Stimulated activated CD4-positive, alpha-beta T cell treated with anti-CD3 and anti-CD28 coated beads, TNF-alpha, amount 100 ng/mL, for 48 hours (primary cell): Measurements from ENCODE around the gene MCMBP.
"Not testable (repeated sequence)": the region's sequence is repeated elsewhere in the genome, so short reads cannot be mapped to it uniquely, and the experiment has no call there.

ENCODE experiments used
- DNase-seq, 3 donors: peaks; one replicate each; pipeline ENCODE4 v3.0.0-alpha.2; 2020; ENCODE audit warnings: low read depth in 3 of 3

MCMBP gene, protein sequence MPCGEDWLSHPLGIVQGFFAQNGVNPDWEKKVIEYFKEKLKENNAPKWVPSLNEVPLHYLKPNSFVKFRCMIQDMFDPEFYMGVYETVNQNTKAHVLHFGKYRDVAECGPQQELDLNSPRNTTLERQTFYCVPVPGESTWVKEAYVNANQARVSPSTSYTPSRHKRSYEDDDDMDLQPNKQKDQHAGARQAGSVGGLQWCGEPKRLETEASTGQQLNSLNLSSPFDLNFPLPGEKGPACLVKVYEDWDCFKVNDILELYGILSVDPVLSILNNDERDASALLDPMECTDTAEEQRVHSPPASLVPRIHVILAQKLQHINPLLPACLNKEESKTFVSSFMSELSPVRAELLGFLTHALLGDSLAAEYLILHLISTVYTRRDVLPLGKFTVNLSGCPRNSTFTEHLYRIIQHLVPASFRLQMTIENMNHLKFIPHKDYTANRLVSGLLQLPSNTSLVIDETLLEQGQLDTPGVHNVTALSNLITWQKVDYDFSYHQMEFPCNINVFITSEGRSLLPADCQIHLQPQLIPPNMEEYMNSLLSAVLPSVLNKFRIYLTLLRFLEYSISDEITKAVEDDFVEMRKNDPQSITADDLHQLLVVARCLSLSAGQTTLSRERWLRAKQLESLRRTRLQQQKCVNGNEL

DNA sequence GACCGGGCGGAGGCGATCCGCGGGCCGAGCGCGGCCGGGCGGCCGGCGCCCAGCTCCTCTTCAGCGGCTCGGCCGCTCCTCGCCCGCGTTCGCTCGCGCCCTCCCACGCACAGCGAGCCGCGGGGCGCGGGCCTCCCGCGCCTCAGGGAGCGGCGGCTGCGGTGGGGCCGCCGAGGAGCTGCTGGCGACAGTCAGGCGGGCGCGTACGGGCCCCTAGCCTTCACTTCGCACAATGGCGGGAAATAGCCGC lies at the start of gene MCMBP:
Gene MCMBP (minus strand): TSS at position 234 of the 250 bp plus-strand sequence. CDS start 259 bp downstream, outside the sequence.
- no peak for DNase-seq

DNA sequence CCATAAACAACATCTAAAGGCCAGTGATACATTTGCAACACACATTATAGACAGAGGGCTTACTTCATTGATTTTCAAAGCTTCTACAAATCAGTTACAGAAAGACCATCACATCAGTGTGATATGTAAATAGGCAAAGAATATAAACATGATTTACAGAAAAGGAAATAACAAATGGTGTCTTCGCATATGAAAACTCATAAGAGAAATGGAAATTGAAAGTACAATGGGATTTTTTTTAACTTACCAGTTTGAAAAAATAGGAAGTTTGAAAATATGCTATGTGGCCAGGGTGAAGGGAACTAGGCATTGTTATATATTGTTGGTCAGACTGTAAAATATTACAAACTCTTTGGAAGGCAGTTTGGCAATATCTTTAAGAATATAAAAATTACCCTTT lies 47.2 kb upstream of the MCMBP start:
- DNase-seq = no peak

DNA sequence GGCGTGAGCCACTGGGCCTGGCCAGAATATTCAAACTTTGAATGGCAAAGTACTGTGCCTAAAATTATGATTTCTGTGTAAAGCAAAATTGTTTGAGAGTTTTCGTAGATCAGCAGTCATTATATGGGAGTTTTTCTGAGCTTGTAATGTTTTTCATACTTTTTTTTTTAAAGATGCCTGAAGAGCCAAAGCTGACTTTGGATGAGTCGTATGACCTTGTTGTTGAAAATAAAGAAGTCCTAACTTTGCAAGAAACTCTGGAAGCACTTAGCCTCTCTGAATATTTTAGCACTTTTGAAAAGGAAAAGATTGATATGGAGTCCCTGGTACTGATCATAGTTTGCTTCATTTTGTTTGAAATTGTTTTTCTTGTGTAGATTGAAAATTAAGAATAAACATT lies 46.6 kb upstream of the MCMBP start:
- DNase-seq = no peak

DNA sequence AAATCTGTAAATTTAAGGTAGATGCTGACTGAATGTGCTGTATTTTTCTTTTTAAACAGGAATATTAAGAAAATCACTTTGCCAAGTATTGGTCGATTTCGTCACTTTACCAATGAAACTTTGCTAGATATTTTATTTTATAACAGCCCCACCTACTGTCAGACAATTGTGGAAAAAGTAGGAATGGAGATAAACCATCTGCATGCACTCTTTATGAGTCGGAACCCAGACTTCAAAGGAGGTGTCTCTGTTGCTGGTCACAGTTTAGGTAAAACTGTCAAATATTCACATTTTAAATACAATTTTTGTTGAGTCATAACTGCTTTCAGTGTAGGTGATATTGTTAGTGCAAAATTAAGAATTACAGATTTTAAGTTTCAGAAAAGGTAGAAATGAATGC lies 45.1 kb upstream of the MCMBP start:
- DNase-seq = no peak

DNA sequence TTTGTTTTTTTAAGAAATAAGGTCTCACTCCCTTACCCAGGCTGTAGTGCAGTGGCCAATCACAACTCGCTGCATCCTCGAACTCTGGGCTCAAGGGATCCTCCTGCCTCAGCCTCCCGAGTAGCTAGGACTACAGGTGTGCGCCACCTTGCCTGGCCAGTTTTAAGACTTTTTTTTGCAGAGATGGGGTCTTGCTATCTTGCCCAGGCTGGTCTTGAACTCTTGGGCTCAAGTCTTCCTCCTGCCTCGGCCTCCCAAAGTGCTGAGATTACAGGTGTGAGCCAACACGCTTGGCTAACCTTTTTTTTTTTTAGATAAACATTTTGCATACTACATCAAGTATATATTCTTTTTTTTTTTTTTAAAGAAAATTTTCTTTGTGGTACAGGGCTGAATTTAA lies 38.0 kb upstream of the MCMBP start:
- no peak for DNase-seq

DNA sequence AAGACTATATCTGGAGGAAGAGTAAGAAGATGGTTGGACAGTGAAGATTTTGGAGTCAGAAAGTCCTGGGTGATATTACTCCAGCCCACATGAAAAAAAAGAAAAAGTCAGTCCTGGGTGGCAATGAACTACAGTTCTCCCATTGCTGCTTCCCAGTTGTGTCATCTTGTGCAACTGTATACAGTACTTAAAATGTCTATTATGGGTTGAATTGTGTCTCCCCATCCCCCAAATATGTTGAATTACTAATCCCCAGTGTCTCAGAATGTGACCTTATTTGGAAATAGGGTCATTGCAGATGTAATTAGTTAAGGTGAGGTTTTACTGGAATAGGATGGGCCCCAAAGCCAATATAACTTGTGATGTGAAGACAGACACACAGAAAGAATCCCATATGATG lies 35.5 kb upstream of the MCMBP start:
- no peak for DNase-seq

DNA sequence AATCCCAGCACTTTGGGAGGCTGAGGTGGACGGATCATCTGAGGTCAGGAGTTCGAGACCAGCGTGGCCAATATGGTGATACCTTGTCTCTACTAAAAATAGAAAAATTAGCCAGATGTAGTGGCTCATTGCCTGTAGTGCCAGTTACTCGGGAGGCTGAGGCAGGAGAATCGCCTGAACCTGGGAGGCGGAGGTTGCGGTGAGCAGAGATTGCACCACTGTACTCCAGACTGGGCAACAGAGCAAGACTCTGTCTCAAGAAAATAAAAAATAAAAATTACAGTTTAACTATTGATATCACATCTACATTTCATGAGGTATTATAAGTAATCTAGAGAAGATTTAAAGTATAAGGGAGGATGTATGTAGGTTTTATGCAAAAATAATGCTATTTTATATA lies 35.1 kb upstream of the MCMBP start:
- DNase-seq = not testable (repeated sequence)

DNA sequence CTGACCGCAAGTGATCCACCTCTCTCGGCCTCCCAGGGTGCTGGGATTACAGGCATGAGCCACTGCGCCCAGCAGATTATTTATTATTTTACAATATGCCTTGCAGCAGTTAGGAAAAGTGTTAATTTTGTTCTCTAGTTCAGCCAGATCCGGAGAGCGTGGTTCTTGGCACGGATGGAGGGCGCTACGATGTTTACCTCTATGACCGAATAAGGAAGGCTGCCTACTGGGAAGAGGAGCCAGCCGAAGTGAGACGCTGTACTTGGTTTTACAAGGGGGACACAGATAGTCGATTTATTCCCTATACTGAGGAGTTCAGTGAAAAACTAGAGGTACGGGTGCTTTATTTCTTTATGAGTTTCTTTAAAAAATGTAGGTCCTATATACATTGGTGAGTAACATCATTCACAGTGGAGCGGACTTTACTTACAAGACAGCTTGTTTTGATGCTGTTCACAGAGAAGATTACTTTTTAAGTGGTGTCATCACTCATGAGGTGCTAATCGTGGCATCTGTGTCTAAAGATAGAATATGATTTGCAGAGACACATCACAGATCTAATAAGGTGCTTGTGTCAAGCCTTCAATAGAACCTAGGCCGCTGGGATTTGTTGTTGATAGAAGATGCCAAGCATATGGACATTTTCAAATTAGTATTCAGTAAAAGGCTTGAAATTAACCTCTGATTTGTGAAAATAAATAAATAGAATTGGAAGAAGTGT lies 31.5 kb upstream of the MCMBP start:
- DNase-seq = no peak

DNA sequence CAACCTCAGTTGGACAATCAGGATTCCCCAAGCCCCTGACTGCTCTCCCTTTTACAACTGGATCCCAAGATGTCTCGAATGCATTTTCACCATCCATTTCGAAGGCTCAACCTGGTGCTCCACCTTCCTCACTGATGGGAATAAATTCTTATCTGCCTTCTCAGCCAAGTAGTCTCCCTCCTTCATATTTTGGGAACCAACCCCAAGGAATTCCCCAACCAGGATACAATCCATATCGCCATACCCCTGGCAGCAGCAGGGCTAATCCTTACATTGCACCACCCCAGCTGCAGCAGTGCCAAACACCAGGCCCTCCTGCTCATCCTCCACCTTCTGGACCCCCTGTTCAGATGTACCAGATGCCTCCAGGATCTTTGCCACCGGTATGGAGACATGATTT lies 25.9 kb upstream of the MCMBP start:
- DNase-seq = no peak

DNA sequence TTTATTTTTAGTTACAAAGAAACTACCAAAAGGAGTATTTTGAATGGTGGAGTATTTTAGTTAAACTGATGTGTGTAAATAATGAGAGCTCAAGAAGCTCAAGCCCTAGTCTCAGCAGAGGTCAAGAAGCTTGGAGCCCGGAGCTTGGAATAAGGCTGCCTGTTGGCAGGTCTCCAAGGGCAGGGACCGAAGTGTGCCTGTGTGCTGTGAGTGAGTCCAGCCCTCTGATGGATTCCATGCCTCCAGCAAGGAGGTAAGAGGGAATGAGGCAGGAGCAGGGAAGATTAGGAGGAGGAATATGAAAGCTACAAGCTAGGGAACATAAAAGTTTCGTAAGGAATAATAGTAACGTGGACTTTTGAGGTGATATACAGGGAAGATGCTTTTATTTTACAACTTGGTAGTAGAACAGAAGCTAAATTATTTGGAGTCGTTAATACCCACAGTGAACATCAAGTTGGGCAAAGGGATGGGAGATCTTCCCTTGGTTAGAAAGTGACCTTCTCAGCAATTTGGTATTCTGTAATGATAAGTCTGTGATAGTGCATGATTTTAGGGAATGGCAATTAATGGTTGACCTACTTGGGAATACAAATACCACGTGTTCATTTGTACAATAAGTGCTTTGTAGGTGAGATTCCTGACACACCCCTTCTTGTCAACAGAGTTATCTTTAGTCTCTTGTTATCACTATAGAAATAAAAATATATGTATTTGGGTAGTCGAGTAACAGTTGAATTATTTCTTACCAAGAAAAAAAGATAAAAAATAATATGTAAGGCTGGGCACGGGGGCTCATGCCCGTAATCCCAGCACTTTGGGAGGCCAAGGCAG lies 24.5 kb upstream of the MCMBP start:
- DNase-seq = no peak

DNA sequence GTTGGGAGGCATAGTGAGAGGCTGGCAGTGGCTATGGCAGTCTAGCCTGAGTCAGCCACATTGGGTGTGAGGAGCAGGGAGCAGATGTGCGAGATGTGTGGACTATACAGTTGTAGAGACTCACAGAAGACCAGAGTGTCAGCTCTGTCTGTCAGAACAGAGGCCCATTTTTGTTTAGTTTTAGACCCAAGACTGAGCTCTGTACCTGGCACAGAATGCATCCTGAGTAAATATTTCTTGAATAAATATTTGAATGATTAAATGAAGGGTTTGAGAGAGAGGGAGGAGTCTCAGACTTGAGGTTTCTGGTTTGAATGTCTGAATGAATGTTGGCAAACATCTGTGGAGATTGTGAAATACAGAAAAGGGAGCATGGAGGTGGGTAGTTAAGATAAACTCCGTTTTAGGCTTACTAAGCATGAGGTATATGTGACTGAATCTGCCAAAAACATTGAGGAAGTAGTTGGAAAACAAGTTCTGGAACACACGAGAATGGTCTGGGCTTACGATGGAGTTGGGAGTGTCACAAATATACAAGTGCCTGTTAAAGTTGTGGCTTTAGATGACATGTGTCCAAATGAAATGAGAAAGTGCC lies 23.5 kb upstream of the MCMBP start:
- no peak for DNase-seq

DNA sequence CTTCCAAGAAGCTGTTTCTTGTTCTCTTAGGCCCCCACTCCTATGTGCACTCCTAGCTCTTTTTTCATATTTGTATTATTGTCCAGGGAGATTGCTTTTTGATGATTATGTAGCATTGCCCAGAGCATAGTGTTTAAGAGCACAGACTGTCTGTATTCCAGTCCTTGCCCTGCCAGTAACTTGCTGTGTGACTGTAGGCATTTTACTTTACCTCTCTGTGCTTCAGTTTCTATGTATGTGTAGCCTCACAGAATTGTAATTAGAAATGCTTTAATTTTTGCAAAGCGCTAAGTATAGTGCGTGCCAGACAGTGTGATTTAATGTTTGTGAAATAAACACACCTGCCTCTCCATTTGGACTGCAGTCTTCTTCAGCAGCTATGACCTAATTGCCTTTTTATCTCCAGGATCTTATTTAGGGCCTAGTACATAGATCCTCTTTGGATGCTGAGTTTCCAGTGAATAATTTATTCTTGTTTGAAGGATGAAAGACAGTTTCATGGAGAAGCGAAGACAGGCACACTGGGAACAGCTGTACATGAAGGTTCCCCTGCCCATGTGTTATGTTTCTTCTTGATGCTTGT lies 21.3 kb upstream of the MCMBP start:
- DNase-seq = no peak

DNA sequence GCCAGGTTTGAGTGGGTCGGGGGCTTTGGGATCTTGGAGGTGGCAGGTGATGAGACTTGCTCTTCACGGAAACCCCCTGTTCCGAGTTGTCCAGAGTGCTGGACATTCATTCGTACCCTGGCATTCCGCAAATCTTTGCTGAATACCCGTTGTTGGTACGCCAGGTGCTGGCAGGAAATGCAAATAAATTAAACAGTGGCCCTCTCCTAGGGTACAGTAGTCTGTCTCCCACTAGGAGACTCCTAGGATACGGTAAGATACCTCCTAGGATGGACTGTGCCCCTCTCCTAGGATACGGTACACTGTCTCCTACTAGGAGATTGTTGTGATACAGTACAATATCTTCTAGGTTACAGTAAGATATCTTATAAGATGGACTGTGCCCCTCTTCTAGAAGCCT lies 20.4 kb upstream of the MCMBP start:
- no peak for DNase-seq

DNA sequence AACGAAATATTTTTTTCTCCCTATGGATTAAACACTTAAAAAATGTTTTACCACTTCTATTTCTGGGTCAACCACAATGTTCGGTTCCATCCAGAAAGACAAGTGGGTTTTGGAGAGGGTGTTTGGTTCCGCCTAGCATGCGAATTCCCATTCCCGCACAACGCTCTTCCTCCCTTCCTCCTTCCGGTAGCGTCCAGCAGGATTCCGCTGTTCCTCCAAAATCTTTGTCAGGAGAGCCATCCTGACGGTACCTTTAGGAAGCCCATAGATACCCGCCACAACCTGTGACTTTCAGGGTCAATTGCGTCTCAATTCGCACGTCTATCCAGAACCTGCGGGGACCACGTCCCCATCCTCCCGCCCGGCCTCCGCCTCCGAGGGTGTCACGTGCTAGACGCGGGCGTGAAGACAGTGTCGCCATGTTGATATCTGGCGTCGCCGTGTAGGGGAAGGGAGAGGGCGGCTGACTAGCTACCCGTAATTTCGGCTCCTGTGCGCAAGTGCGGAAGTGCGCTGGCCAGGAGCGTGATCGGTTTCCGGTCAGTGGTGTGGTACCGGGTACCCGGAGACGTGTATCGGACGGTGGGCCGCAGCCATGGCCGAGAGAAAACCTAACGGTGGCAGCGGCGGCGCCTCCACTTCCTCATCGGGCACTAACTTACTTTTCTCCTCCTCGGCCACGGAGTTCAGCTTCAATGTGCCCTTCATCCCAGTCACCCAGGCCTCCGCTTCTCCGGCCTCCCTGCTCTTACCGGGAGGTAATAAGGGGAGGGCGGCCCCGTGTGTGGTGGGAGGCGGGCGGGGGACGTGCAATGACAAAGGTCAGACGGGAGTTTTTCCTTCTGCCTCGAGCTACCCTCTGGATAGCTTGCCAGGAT lies 19.8 kb upstream of the MCMBP start, which contains the start of gene SEC23IP:
Gene SEC23IP (plus strand): TSS at position 543 of the 878 bp plus-strand sequence. CDS start 53 bp downstream, at position 596.
- DNase-seq = peak; percentile 86 to 90 (median 90)

DNA sequence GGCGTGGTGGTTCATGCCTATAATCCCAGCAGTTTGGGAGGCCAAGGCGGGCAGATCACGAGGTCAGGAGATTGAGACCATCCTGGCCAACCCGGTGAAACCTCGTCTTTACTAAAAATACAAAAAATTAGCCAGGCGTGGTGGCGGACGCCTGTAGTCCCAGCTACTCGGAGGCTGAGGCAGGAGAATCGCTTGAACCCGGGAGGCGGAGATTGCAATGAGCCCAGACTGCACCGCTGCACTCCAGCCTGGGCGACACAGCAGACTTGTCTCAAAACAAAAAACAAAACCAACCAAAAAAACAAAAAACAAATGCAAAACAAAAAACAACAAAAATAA lies 19.2 kb upstream of the MCMBP start:
- DNase-seq = not testable (repeated sequence)

DNA sequence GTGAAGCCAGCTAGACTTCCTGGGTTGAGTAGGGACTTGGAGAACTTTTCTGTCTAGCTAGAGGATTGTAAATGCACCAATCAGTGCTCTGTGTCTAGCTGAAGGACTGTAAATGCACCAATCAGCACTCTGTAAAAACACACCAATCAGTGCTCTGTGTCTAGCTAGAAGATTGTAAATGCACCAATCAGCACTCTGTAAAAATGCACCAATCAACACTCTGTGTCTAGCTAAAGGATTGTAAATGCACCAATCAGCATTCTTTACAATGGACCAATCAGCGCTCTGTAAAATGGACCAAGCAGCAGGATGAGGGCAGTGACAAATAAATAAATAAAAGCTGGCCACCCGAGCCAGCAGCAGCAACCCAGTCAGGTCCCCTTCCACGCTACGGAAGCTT lies 17.7 kb upstream of the MCMBP start:
- DNase-seq = not testable (repeated sequence)

DNA sequence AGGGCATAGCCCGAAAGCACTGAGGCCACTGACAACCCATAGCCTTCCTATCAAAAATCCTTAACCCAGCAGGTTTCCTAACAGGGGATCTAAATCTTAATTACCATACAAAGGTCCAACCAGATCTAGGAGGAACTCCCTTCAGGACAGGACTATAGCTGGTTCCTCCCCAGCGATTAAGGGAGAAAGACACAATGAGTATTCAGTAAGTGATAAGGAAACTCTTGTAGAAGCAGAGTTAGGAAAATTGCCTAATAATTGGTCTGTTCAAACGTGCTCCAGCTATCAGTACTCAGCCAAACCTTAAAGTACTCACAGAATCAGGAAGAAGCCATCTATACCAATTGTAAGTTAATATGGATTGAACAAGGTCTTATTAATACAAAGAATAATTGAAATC lies 16.6 kb upstream of the MCMBP start:
- DNase-seq = not testable (repeated sequence)

DNA sequence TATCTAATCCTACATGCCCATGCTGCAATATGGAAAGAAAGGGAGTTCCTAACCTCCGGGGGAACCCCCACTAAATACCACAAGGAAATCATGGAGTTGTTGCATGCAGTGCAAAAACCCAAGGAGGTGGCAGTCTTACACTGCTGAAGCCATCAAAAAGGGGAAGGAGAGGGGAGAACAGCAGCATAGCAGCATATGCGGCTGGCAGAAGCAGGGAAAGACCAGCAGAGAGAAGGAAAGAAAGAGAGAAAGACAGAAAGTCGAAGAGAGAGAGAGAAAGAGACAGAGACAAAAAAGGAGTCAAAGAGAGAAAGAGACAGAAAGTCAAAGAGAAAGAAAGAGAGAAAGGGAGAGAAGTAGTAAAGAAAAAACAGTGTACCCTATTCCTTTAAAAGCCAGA lies 16.1 kb upstream of the MCMBP start:
- DNase-seq = not testable (repeated sequence)

DNA sequence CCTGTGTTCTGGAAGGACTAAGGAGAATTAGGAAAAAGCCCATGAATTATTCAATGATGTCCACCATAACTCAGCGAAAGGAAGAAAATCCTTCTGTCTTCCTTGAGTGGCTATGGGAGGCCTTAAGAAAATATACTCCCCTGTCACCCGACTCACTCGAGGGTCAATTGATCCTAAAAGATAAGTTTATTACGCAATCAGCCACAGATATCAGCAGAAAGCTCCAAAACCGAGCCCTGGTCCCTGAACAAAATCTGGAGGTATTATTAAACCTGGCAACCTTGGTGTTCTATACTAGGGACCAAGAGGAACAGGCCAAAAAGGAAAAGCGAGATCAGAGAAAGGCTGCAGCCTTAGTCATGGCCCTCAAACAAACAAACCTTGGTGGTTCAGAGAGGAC lies 13.4 kb upstream of the MCMBP start:
- DNase-seq = not testable (repeated sequence)

DNA sequence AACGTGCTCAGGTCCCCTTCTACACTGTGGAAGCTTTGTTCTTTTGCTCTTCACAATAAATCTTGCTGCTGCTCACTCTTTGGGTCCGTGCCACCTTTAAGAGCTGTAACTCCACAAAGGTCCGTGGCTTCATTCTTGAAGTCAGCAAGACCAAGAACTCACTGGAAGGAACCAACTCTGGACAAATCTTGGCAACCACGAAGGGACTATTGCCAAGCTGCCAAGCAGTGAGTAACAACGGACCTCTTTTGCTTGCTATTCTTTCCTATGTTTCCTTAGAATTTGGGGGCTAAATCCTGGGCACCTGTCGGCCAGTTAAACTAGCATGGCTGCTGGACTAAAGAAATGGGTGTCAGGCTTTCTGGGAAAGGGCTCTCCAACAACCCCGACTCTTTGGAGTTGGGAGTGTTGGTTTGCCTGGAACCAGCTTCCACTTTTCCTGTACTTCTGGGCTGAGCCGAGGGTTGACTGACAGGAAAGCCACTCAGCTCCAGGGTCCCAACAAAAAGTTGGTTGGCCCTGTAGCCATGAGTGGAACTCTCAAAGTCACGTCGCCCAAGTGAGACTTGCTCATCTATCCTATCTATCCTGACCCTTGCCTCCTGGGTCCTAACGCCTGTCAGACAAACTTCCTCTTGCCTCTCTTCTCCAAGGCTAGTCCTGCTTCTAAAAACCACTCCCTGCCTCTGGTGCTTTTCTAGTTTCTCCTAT lies 11.4 kb upstream of the MCMBP start:
- not testable (repeated sequence) for DNase-seq
